NCI-H1694 (cell line): Measurements from ENCODE around the gene CDH23.
A peak's percentile ranks its signal among the peaks of the same experiment; 100 is the strongest.

ENCODE experiments used
- DNase-seq: peaks from one replicate; lab custom pipeline; 2025; lab: John Stamatoyannopoulos, UW

CDH23 gene

GRCh38 chr10:71640607-71641006 lies 243.9 kb downstream of the CDH23 start:
- DNase-seq: no peak

GRCh38 chr10:71641449-71641848 lies 244.7 kb downstream of the CDH23 start:
- no peak for DNase-seq

GRCh38 chr10:71641986-71642385 lies 245.3 kb downstream of the CDH23 start:
- no peak for DNase-seq

GRCh38 chr10:71643904-71644303 lies 247.2 kb downstream of the CDH23 start:
- no peak for DNase-seq

GRCh38 chr10:71644307-71645180 lies 247.8 kb downstream of the CDH23 start:
- DNase-seq: no peak

GRCh38 chr10:71645185-71645584 lies 248.5 kb downstream of the CDH23 start:
- DNase-seq: no peak

GRCh38 chr10:71646037-71646436 lies 249.3 kb downstream of the CDH23 start:
- no peak for DNase-seq

- no peak for DNase-seq
Measured at GRCh38 chr10:71646592-71647292, 250.0 kb downstream of the CDH23 start.

- peak; percentile 72 for DNase-seq
Measured at GRCh38 chr10:71647526-71648253, 251.0 kb downstream of the CDH23 start.

GRCh38 chr10:71648254-71648932 lies 251.7 kb downstream of the CDH23 start:
- no peak for DNase-seq

GRCh38 chr10:71648933-71649320 lies 252.2 kb downstream of the CDH23 start:
- DNase-seq: no peak

GRCh38 chr10:71649631-71650030 lies 252.9 kb downstream of the CDH23 start:
- DNase-seq: no peak

GRCh38 chr10:71650397-71650796 lies 253.7 kb downstream of the CDH23 start:
- no peak for DNase-seq

- no peak for DNase-seq
Measured at GRCh38 chr10:71651428-71651827, 254.7 kb downstream of the CDH23 start.

- no peak for DNase-seq
Measured at GRCh38 chr10:71651928-71652327, 255.2 kb downstream of the CDH23 start.

GRCh38 chr10:71653044-71653443 lies 256.3 kb downstream of the CDH23 start:
- DNase-seq: no peak

- DNase-seq: no peak
Measured at GRCh38 chr10:71656220-71656619, 259.5 kb downstream of the CDH23 start.

- no peak for DNase-seq
Measured at GRCh38 chr10:71657604-71658466, 261.1 kb downstream of the CDH23 start.

GRCh38 chr10:71658467-71658745 lies 261.7 kb downstream of the CDH23 start:
- DNase-seq: no peak

GRCh38 chr10:71659111-71659634 lies 262.5 kb downstream of the CDH23 start:
- no peak for DNase-seq

- DNase-seq: no peak
Measured at GRCh38 chr10:71659737-71660136, 263.0 kb downstream of the CDH23 start.
